GM18499 (cell line): ENCODE measurements around the gene PARD3B.
"Not testable (repeated sequence)": the region's sequence is repeated elsewhere in the genome, so short reads cannot be mapped to it uniquely, and the experiment has no call there.

Experiments used
- ATAC-seq: cut with Tn5 transposase; IDR thresholded peaks from one replicate; pipeline ENCODE4 v1.9.1; 2021; ENCODE audit warnings: moderate number of reproducible peaks; ENCODE audit not compliant: insufficient read depth, unreplicated experiment

Gene PARD3B

DNA sequence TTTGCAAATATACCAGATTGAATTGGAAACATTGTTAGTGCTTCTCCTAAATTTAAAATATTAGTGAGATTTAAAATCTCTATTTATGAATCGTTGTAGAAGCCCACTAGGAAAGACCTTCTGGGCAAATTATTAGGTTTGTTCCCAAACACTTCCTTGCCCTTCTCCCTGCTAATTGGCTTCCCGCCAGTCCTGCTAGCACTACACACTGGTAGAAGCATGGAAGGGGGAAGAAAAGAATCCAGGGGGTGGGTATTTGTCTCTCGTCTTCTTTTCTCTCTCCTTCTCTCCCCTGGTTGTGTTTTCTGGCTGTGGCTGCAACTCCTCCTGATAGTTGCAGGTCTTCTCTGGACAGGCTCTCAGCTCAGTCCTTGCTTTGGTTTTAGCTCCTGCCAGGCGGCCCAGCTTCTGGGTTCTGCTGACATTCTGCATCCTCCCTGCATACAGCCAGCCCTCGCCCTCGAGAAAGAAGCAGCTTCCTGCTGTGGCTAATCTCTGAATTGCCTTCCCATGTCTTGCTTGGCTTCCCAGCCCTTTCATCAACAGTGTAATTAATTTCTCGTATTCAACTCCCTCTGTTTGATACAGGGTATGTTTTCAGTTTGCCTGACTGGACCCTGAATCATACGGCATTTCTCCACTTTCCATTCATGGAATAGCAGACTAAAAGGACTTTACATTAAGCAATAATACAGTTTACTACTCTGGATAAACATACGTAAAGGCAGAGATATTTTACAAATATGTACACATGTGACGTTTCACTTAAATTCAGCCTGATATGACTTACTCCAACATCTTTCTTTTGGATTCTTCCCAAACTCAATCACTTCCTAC lies 6.9 kb upstream of the PARD3B start:
- ATAC-seq: no peak

DNA sequence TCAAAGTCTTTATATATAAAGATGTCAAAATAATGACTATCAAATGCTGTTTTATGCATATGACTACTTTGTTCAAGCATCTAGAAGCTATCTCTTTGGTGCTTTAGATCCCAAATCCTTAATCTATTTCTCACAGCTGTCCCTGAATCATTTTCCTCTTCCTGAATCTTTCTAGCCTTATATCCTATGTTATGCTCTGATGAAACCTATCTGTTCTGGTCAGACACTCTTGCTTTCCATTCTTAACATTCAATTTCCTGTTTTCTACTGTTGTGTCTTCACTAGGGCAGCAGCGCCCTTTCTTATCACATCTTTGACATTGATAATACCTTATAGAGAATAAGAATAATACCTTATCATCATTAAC lies 6.3 kb upstream of the PARD3B start:
- no peak for ATAC-seq

DNA sequence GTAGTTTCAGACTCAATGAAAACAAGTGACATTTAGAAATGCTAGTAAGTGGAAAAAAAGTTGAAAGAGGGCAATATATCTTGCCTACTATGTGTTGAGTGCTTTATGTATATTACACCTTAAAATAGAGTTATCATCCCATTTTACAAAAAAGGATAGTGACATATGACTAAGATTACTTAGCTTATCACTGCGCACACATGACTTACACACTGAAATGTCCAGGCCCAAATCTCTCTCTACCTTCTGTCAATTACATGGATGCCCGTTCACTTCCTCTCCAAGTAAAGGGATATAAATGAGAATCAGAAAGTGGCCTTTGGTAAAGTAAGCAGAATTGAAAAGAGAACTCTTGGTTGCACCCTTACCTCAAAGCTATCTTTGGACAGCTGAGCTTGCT lies 3.6 kb upstream of the PARD3B start:
- no peak for ATAC-seq

DNA sequence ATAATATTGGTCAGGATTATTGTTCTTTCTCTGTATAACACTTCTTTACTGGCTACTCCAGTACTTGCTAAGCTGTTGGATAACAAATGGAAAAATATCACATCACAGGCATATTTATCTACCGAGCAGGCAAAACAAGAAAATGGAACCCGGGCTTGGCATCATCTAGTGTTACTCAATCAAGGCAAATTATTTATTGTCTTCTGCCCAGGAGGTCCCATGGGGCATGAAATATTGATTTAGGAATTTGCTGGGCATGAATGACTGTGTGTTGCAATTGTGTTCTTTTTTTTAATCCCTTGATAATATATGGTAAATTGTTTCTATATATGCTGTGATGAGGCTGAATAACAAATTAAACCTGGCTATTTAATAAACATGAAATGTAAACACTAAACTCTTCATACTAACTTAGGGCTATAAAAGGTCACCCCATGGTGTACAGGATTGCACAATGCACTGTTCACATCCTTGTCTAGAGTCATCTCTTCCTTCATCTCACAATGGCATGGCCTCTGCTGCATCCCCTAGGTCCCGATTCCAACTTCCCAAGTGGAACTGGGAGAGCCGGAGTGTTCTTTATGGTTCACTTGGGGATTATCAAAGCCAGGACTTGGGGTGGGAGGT lies 2.2 kb upstream of the PARD3B start:
- no peak for ATAC-seq

DNA sequence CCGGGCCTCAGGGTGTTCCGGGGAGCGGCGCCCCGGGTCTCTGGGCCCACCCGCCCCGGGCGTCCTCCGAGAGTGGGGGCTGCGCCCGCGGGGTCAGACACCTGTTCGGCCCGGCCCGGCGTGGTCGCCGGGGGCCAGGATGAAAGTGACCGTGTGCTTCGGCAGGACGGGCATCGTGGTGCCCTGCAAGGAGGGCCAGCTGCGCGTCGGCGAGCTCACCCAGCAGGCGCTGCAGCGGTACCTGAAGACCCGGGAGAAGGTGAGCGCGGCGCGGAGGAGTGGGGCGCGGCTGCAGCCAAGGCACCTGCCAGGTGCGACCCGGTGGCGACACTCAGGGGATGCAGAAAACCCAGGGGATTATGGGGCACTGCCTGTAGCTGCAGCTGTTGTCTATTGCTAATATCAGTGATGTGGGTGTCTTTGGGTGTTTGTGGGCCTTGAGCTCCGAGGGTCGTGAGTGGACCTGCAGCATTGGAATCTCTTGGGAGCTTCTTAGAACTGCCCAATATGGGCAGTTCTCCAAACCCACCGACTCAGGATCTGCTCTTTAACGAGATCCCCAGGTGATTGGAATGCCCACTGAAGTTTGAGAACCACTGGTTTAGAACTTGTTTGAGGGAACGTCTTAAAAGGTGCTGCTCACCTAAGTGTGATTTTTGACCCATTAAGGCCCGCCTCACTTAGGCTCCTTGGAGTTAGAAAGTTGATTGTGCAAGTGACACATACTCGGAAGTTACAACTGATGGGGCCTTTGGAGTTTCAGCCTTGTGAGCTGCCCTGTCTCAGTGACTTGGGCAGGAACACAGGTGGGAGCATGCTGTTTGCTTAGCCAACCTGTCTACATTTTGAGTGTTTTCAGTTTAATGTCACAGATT lies 823 bp downstream of the PARD3B start:
- no peak for ATAC-seq

DNA sequence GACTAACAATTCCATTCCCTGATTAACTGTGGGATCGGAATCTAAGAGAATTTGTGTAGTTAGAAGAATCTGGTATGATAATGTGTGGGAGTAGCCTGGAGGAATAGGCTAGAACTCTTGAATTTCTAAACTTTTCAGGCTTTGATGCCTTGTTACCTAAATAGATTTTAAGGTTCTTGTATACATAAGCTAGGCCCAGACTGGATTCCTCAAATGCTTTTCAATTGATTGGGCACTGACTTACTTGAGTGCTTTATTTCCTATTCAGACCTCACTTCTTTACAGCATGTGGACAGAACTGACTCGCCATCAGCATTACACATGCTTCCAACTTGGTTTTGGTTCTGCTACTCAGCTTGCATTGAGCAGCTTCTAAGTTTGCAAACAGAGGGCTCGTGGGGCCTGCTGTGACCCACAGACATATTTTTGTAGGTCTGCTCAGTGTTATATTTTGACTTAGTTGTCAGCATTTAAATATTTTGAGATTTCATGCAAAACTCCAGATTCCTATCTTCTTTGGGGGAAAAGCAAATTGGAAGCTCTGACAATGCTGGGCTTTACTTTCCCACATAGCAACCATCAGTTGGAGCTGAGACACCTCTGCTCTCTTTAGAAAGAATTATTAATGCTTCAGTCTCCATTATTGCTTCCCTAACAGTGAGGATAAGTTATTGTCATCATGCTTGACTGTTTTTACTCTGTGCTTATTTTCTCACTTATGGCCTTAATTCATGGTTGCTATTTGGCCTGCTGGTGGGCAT lies 5.7 kb downstream of the PARD3B start:
- ATAC-seq: no peak

DNA sequence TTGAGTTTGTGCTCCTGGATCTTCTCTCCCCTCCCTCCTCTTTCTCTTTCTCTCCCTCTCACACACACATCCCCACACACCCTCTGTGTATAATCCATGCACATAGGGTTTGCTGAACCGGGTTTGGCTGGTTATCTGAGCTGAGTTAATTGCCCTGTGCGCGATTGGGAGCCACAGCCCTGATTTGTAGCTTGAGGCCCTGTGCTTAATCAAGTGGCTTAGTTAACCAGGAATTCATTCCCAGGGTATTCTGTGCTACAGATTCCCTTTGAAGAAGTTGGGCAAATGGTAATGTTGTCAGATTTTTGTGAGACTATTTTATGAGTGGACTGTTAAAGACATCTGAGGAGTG lies 6.2 kb downstream of the PARD3B start:
- ATAC-seq: no peak

DNA sequence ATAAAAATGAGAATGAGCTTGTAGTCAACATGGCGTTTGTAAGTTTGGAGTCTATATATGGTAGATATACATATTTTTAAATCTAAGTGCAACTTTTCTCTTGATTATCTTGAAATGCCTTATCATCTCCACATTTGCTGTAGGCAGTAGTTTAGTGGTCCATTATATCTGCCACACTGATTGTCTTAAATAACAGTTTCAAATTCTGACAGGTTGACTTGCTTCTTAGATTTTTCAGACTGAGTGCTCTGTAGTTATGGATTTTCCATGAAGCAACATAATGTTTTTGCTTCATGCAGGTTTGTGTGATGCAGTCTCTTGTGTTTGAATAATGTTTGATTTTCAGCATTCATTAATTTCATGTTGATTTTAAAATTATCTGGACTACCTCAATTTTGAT lies 12.3 kb downstream of the PARD3B start:
- ATAC-seq: no peak

DNA sequence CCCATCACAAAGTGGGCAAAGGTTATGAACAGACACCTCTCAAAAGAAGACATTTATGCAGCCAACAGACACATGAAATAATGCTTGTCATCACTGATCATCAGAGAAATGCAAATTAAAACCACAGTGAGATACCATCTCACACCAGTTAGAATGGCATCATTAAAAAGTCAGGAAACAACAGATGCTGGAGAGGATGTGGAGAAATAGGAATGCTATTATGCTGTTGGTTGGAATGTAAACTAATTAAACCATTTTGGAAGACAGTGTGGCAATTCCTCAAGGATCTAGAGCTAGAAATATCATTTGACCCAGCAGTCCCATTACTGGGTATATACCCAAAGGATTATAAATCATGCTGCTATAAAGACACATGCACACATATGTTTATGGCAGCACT lies 14.1 kb downstream of the PARD3B start:
- ATAC-seq: not testable (repeated sequence)

DNA sequence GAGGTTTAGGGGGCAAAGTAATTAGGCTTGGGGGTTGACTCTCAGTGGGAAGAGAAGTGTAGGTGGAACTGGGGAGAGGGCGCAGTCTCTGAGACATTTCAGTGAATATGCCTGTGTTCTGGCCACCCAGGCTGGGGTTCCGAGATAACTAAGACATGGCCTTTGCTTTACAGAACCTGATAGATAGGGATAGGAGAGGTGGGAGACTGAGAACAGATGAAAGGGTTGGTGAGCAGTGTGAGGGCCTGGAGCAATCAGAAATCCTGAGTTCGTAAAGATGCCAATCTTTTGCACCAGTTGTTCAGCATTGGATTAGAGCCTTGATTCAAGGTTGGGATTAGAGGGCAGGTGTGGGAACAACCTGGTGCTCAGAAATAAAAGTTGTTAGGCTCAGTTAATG lies 15.6 kb downstream of the PARD3B start:
- no peak for ATAC-seq

DNA sequence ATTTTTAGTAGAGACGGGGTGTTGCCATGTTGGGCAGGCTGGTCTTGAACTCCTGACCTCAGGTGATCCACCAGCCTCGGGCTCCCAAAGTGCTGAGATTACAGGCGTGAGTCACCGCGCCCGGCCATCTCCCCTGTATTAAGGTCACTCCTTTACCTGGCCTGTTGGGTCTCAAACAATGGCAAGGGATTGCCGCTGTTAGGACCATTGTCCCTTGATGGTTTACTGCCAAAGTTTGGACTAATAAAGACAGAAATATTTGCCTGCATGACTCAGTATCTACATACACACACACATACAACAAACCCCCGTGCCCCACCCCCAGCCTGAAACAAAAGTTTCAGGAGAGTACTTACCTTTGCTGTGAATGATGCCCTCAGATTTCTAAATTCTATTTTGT lies 16.5 kb downstream of the PARD3B start:
- ATAC-seq: no peak

DNA sequence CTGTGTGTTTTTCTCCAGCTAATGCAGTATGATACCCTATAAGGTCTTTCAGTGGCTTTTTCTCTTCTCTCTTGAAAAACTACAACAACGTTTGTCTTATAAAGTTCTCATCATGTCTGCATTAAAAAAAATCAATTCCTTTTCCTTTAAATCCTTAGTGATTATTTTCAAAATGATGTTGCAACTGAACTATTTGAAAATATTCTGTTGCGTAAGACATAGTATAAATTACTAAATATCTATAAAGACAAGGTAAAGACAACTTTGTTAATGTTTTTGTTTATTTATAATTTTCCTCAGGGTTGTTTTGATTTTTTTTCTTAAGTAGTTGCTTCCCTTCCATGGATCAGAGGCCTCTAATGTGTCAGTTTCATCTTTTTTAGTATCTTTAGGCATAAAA lies 21.2 kb downstream of the PARD3B start:
- no peak for ATAC-seq

DNA sequence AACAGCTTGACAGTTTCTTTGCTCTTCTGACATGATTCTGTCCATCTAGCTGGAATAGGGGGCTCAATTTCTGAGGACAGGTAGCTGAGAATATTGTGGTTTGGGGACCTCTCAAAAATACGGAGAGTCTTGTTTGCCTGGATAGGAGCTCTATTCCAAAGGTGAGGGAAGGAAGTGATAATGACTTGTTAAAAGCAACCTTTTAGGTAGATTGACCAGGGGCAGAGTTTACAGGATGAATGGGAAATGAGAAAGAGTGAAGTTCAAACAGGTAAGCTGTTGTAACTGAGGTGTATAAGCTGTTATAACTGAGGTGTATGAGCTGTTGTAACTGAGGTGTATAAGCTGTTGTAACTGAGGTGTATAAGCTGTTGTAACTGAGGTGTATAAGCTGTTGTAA lies 25.1 kb downstream of the PARD3B start:
- no peak for ATAC-seq

DNA sequence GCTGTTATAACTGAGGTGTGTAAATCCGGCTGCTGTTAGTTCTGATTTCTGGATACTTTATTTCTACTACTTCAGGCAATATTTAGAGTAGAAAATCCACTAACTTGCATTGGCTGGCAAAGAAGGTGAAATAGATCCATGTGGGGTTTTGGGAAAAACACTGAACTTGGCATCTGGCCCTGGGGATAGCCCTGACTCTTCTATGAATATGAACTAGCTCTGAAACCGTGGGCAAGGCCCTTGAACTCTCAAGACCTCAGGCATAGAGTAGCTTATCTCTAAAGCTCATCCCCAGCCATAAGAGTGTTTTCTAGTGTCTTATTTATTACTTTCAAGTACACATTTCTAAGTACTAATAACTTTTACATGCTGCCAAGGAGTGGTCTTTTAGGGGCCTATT lies 25.8 kb downstream of the PARD3B start:
- no peak for ATAC-seq

DNA sequence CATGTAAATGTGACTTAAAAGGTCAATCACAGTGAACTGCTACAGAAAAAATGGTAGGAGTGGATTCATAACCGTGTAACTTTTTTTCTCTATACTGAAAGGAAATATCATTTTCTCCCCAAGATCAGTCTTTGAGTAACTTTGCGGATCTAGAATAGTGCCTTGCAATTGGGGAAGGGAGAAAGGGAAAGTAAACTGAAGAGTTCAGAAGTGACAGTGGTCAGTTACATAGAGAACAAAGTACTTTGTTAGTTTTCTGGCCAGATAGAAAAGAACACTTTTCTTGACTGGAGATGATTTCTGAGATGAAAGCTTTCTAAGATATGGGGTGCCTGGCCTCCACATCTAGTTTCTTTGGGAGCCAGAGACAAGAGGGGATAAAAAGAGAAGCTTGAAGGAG lies 26.6 kb downstream of the PARD3B start:
- no peak for ATAC-seq

DNA sequence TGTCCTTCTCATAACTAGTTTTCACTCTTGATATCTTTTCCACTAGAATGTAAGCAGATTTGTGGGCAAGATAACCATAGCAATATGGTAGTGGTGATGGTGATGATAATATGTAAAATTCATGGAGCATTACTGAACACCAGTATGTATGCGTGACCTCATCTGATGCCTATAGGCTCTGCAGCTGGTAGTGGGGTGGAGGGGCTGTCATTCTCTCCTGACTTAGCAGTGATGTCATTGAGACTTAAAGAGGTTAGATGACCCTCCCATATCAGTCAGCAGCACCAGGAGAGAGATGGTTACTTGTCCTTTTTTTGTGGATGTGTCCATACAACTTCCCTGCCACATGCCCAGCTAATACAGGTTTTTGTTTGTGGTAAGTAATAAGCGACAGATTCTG lies 27.9 kb downstream of the PARD3B start:
- ATAC-seq: no peak

DNA sequence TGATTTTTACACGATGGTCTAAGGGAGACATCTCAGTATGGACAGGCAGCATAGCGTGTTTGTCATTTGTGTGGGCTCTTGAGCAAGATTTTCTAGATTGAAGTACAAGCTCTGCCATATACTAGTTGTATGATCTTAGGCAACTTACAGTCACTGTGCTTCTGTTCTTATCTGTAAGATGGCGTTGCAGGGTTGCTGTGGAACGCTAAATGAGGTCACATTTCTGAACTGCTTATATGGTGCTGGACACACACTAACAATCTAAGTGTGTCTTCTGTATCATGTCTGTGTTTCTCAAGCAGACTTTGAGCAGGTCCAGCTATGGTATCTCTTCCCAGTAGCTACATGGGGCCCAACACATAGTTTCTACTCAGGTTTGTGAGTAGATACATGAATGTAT lies 29.2 kb downstream of the PARD3B start:
- no peak for ATAC-seq

DNA sequence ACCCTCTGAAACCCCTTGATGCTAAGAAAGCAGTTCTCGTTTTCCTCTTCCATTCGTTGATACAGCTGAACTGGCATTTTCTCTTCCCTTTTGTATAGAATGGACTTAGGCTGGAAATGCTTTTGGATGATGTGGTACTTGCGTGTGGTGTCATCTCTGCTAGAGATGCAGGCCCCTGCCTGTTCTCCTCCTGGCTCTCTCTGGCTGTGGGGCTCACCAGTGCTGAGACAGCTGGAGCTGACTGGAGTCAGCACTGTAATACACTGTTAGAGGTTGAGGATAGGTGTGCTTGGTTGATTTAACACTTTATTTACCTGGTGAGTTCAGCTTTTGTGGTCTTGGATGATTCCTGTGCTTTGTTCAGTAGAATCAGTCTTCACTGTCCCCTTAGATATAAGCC lies 30.2 kb downstream of the PARD3B start:
- ATAC-seq: no peak

DNA sequence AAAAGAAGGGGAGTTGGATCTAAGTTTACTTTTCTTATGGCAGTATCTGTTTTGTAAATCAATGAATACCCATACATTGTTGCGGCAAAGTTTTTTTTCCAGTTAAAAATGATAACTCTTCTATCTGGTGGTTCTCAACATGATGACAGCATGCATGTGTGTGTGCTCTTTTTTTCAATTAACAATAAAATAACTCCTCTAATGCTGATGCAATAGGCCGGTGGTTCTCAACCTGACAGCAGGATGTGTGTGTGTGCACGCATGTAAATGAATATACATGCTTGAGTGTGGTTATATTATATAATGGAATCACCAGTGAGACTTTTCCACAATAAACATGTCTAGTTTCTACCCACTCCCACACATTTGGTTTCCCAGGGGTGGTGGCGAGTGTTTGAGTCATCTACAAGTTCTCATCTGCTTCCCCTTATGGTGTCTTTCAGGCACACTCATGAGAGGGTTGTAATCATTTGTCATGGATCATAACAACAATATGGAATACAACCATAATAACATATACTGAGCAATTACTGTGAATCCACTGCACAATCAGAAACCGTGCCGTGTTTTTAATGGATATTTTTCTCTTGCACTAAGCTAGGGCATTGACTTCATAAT lies 31.2 kb downstream of the PARD3B start:
- ATAC-seq: no peak

DNA sequence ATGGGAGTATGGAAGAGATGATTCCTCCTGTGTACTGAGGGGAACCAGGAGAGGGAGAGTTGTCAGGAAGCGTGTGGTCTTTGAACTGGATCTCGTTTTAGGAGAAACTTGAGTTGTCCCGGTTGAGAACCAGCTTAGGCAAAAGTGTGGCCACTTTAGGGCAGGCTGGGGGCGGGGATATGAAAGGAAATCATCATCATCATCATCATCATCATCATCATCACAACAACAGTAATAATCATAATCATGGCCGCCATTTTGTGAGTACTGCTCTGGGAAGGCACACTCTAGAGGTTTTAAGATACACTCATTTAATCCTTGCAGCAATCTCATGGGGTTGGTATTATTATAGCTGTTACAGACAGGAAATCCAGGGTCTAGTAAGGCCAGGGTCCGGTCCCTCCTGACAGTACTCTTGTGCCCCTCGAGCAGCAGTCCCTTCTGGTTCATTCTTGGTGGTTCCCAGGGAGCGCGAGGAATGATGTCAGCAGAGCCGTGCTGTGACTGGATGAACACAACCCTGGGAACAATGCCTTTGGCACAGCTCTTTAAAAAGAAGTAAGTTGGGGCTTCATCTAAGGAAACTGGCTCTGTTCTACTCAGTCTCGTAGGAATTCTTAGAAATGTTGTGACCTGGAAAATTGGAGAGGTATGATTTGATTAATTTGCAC lies 33.8 kb downstream of the PARD3B start:
- ATAC-seq: no peak
